Pancreas (tissue), 10 donors: ENCODE measurements around the gene FGD5. TPM values are rescaled to one million over a fixed set of nuclear protein-coding genes. Genes with fewer than 3 reads are reported as not detected.

ENCODE experiments used
- ATAC-seq, 4 donors: fragments of 200-7000 bp; cut with Tn5 transposase; one replicate each; pipeline versions ENCODE4 v1.8.0 to v1.9.1; 2020; ENCODE audit warnings: mild to moderate bottlenecking in 4 of 4, moderate library complexity in 4 of 4
- DNase-seq, 6 donors: peaks; one replicate each; pipeline ENCODE4 v3.0.0-alpha.2; 2020
- FAIRE-seq: peaks from 2 replicates; lab custom pipeline; 2012; peaks lifted over from hg19 to GRCh38; lab: Jason Lieb, UNC
- H3K27ac ChIP-seq, 4 donors: fragments of 200-600 bp; sonication (generic); 1 replicate in 3 of 4; 2 replicates in 1 of 4; pipeline versions ENCODE4 v1.5.0 to v1.8.0; 2020
- H3K27me3 ChIP-seq, 4 donors: fragments of 200-600 bp; one replicate each; pipeline ENCODE4 v1.8.0; 2021
- H3K36me3 ChIP-seq, 3 donors: fragments of 200-600 bp; sonication (generic) in 1 of 3; one replicate each; pipeline versions ENCODE4 v1.5.0 to v1.8.0; 2020 to 2021
- H3K4me1 ChIP-seq, 3 donors: fragments of 200-600 bp; one replicate each; pipeline ENCODE4 v1.8.0; 2021
- H3K4me3 ChIP-seq, 4 donors: fragments of 200-600 bp; sonication (generic) in 2 of 4; one replicate each; pipeline versions ENCODE4 v1.5.0 to v1.8.0; 2020 to 2021
- H3K9me3 ChIP-seq, 4 donors: fragments of 200-600 bp; one replicate each; pipeline ENCODE4 v1.8.0; 2021
- CTCF ChIP-seq, 4 donors: fragments of 200-600 bp; sonication (generic) in 3 of 4; IDR thresholded peaks; one replicate each; pipeline versions ENCODE4 v1.5.0 to v1.8.0; 2021; ENCODE audit warnings: antibody characterized with exemption in 4 of 4
- WGBS, 2 donors: extraction: QIAGEN DNeasy Blood & Tissue Kit; methylation state at CpG; one replicate each; pipeline ENCODE4 v1.1.7; 2013; 5-methylcytosine and 5-hydroxymethylcytosine counted together
- intact Hi-C, 3 donors: fragments of 100-400 bp; cut with DNase I; formaldehyde crosslinking; loops; one replicate each; pipeline versions ENCODE4 v1.11.1 to v1.14.2; 2022
- polyA plus RNA-seq, 2 donors: library from polyadenylated mRNA; stranded (reverse); fragments of 200-250 nt; gene quantifications; one replicate each; pipeline ENCODE4 v1.2.3, GENCODE V29; 2013
- total RNA-seq, 6 donors: library from RNA; stranded (reverse); fragmentation: NEBNext Ultra II Directional in 4 of 6; extraction: Animal tissue kit (Norgen Biotek cat#: 25700) in 4 of 6; gene quantifications; one replicate each; pipeline versions ENCODE4 v1.2.1 to v1.2.4, GENCODE V29; 2021 to 2023
- donor health status: healthy with polysubstance abuse.
- donor health status: DM: no; HTN: no; CAD: no; lungs with moderate emphysema.
- donor health status: DM: no; HTN: no; CAD: no.
- donor health status: control.
- donor health status: control.
- donor health status: Bipolar disorder and iron deficiency.
- donor health status: DM: yes; HTN: yes; CAD: no.
- donor health status: DM: no; HTN: no; CAD: no.
- donor health status: DM: no; HTN: no; CAD: no.
- donor health status: DM: yes; HTN: yes; CAD: no.

Gene FGD5
- total and polyA plus RNA-seq, 8 donors, result 2.2 to 7.1 (median 3.3) TPM

- intact Hi-C loops, result no loop called here
- WGBS, 2 donors, result 47 to 49% methylated on average over 7 of the region's 7 CpGs
- Histone ChIP-seq H3K4me1 (no peaks in the 10 kb centered on the region), H3K9me3 (no peaks in the 10 kb centered on the region), H3K4me3 (no peak overlapping the region), H3K27ac (no peak overlapping the region), H3K27me3 (no peaks in the 10 kb centered on the region), H3K36me3 (no peaks in the 10 kb centered on the region)
- no peak for FAIRE-seq
- ATAC-seq, result no peak
- TF ChIP-seq CTCF (IDR thresholded peaks at IDR 0.05), result no peak
- DNase-seq, result no peak
These were observed 70.4 kb downstream of the FGD5 start for GRCh38 chr3:14889205-14889604.

GRCh38 chr3:14889943-14890342 is 71.2 kb downstream of the FGD5 start:
- H3K27me3 ChIP-seq, result no peaks in the 10 kb centered on the region
- no peak for ATAC-seq
- H3K27ac ChIP-seq, result no peak overlapping the region
- no peak overlapping the region for H3K4me3 ChIP-seq
- WGBS, 2 donors, result 82 to 83% methylated on average over 8 of the region's 8 CpGs
- no peak for FAIRE-seq
- DNase-seq, result no peak
- no peaks in the 10 kb centered on the region for H3K4me1 ChIP-seq
- H3K36me3 ChIP-seq, result no peaks in the 10 kb centered on the region
- H3K9me3 ChIP-seq, result no peaks in the 10 kb centered on the region
- intact Hi-C loops, result no loop called here
- no peak for TF ChIP-seq CTCF (IDR thresholded peaks at IDR 0.05)

GRCh38 chr3:14890476-14890875 is 71.7 kb downstream of the FGD5 start:
- FAIRE-seq, result no peak
- Histone ChIP-seq H3K9me3 (no peaks in the 10 kb centered on the region), H3K27ac (no peak overlapping the region), H3K27me3 (no peaks in the 10 kb centered on the region), H3K36me3 (no peaks in the 10 kb centered on the region), H3K4me1 (no peaks in the 10 kb centered on the region), H3K4me3 (no peak overlapping the region)
- ATAC-seq, result no peak
- 43% methylated on average over 5 of the region's 5 CpGs for whole genome bisulfite sequencing, 2 donors
- intact Hi-C loops, result no loop called here
- TF ChIP-seq CTCF (IDR thresholded peaks at IDR 0.05), result no peak
- DNase-seq, result no peak

GRCh38 chr3:14891135-14892132 is 72.7 kb downstream of the FGD5 start:
- no peaks in the 10 kb centered on the region for H3K36me3 ChIP-seq
- no peaks in the 10 kb centered on the region for H3K27me3 ChIP-seq
- no peak for TF ChIP-seq CTCF (IDR thresholded peaks at IDR 0.05)
- WGBS, 2 donors, result 51 to 56% methylated on average over 12 of the region's 12 CpGs
- no peaks in the 10 kb centered on the region for H3K9me3 ChIP-seq
- FAIRE-seq, result no peak
- no peak overlapping the region for H3K27ac ChIP-seq
- intact Hi-C loops, result no loop called here
- no peak for ATAC-seq
- DNase-seq, result no peak
- H3K4me1 ChIP-seq, result no peaks in the 10 kb centered on the region
- H3K4me3 ChIP-seq, result no peak overlapping the region

- Histone ChIP-seq H3K4me1 (no peaks in the 10 kb centered on the region), H3K27ac (no peak overlapping the region), H3K4me3 (no peak overlapping the region), H3K27me3 (no peaks in the 10 kb centered on the region), H3K9me3 (no peaks in the 10 kb centered on the region), H3K36me3 (no peaks in the 10 kb centered on the region)
- ATAC-seq (no peak), DNase-seq (no peak), FAIRE-seq (no peak)
- no peak for TF ChIP-seq CTCF (IDR thresholded peaks at IDR 0.05)
- WGBS, 2 donors, result 90% methylated on average over 11 of the region's 11 CpGs
- intact Hi-C loops, result no loop called here
These were observed 73.5 kb downstream of the FGD5 start for GRCh38 chr3:14892226-14892625.
